ENCODE results near the gene CACHD1. TPM values are rescaled to one million over a fixed set of nuclear protein-coding genes. Genes with fewer than 3 reads are reported as not detected.
A peak's percentile ranks its signal among the peaks of the same experiment; 100 is the strongest.

Gene CACHD1
- total and polyA plus RNA-seq, 12 donors: 0.87 to 4.2 (median 2.4) TPM

GRCh38 chr1:64543831-64544230 lies 73.9 kb downstream of the CACHD1 start:
- no peaks in the 10 kb centered on the region for H3K9me3 ChIP-seq
- no peaks in the 10 kb centered on the region for H3K36me3 ChIP-seq
- ATAC-seq: peak in 1 of 8 donors; percentile 32
- peaks cover 7 to 60% (median 35%) of the 10 kb centered on the region in 9 donors for H3K4me1 ChIP-seq
- no peak for DNase-seq
- H3K4me3 ChIP-seq: no peak overlapping the region
- WGBS, 2 donors: 81 to 97% methylated on average over 4 of the region's 4 CpGs
- H3K27me3 ChIP-seq: no peaks in the 10 kb centered on the region
- TF ChIP-seq CTCF (IDR thresholded peaks at IDR 0.05): no peak
- peak overlapping the region in 1 of 10 donors; percentile 2 for H3K27ac ChIP-seq
- intact Hi-C loops (cut with DNase I): loop anchor here in 5 of 10 donors (5.0 to 10.0 kb wide), 4 partner anchors 67 to 91 kb away; partner anchors contain the start of gene CACHD1 (in 4 of the 5)

GRCh38 chr1:64545118-64545843 lies 75.4 kb downstream of the CACHD1 start:
- intact Hi-C loops (cut with DNase I): loop anchor here in 4 of 10 donors (5.0 to 10.0 kb wide), 3 partner anchors 33 to 90 kb away; partner anchors contain the start of gene CACHD1 (in 2 of the 4)
- Histone ChIP-seq H3K4me3 (no peak overlapping the region), H3K4me1 (peaks cover 0 to 60% (median 25%) of the 10 kb centered on the region in 9 donors), H3K27ac (no peak overlapping the region), H3K27me3 (no peaks in the 10 kb centered on the region), H3K36me3 (no peaks in the 10 kb centered on the region), H3K9me3 (no peaks in the 10 kb centered on the region)
- no peak for ATAC-seq
- TF ChIP-seq CTCF (IDR thresholded peaks at IDR 0.05): no peak
- no peak for DNase-seq
- 88 to 90% methylated on average over 6 of the region's 6 CpGs for WGBS, 2 donors

GRCh38 chr1:64546013-64546412 lies 76.1 kb downstream of the CACHD1 start:
- H3K27me3 ChIP-seq: no peaks in the 10 kb centered on the region
- no peak overlapping the region for H3K4me3 ChIP-seq
- H3K9me3 ChIP-seq: no peaks in the 10 kb centered on the region
- intact Hi-C loops (cut with DNase I): loop anchor here in 4 of 10 donors (5.0 to 10.0 kb wide), 3 partner anchors 34 to 89 kb away; partner anchors contain the start of gene CACHD1 (in 2 of the 4)
- no peak for DNase-seq
- 32 to 43% methylated on average over 2 of the region's 2 CpGs for whole genome bisulfite sequencing, 2 donors
- TF ChIP-seq CTCF (IDR thresholded peaks at IDR 0.05): no peak
- no peaks in the 10 kb centered on the region for H3K36me3 ChIP-seq
- H3K27ac ChIP-seq: no peak overlapping the region
- no peak for ATAC-seq
- H3K4me1 ChIP-seq: peaks cover 0 to 55% (median 19%) of the 10 kb centered on the region in 9 donors

GRCh38 chr1:64549464-64550239 lies 79.7 kb downstream of the CACHD1 start:
- TF ChIP-seq CTCF (IDR thresholded peaks at IDR 0.05): no peak
- no peak overlapping the region for H3K4me3 ChIP-seq
- no peaks in the 10 kb centered on the region for H3K9me3 ChIP-seq
- intact Hi-C loops (cut with DNase I): loop anchor here in 6 of 10 donors (5.0 to 10.0 kb wide), 5 partner anchors 37 to 125 kb away; partner anchors contain the start of gene CACHD1 (in 3 of the 6)
- peaks cover 0 to 27% (median 12%) of the 10 kb centered on the region in 9 donors for H3K4me1 ChIP-seq
- no peaks in the 10 kb centered on the region for H3K27me3 ChIP-seq
- 42 to 56% methylated on average over 6 of the region's 6 CpGs for WGBS, 2 donors
- ATAC-seq (no peak), DNase-seq (no peak)
- H3K36me3 ChIP-seq: no peaks in the 10 kb centered on the region
- no peak overlapping the region for H3K27ac ChIP-seq
